GM19468 (cell line): ENCODE data around the gene APBB1.

Source experiments
- ATAC-seq: cut with Tn5 transposase; IDR thresholded peaks from one replicate; pipeline ENCODE4 v1.9.1; 2021; ENCODE audit warnings: mild to moderate bottlenecking, moderate library complexity, moderate number of reproducible peaks; ENCODE audit not compliant: unreplicated experiment; ENCODE audit errors: extremely low read depth

Gene APBB1

GRCh38 chr11:6418557-6419008 lies 311 bp downstream of the APBB1 start:
- ATAC-seq, result no peak

- no peak for ATAC-seq
Measured at GRCh38 chr11:6417907-6418556, 862 bp downstream of the APBB1 start.

- no peak for ATAC-seq
Measured at GRCh38 chr11:6415797-6416196, 3.1 kb downstream of the APBB1 start.

GRCh38 chr11:6414874-6415328 lies 4.0 kb downstream of the APBB1 start:
- no peak for ATAC-seq

GRCh38 chr11:6413791-6414201 lies 5.1 kb downstream of the APBB1 start:
- no peak for ATAC-seq

GRCh38 chr11:6411594-6412031 lies 7.3 kb downstream of the APBB1 start:
- ATAC-seq, result no peak

DNA sequence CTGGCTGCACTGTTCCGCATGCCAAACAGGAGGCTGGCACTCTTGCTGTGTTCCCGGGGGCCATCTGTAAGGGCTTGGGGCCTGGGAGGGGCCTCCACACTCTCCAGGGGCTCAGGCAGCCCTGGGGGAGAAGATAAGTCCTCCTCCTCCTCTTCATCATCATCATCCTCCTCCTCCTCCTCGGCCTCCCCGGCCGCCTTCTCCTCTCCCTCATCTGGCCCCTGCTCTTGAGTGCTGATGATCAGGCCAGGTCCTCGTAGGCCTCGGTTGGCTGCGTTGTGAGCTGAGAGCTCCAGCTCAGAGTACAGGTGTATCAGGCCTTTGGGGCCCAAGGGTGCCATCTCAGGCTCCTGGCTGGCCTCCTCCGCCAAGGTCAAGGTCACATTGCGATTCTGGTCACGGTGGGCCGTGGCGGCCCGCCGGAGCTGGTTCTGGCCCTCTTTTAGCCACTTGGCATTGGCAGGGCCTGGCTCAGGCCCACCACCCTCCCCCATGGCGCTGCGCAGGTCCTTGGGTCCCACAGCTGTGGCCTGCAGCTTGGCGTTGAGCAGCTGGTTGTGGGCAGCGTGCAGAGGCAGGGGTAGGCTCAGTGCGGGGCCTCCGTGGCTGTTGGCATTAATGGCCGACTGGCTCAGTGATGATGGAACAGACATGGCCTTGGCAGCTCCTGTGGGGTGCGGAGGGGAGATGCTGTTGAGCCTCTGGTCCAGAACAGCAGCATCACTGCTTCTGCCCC lies 8.0 kb downstream of the APBB1 start:
- no peak for ATAC-seq

DNA sequence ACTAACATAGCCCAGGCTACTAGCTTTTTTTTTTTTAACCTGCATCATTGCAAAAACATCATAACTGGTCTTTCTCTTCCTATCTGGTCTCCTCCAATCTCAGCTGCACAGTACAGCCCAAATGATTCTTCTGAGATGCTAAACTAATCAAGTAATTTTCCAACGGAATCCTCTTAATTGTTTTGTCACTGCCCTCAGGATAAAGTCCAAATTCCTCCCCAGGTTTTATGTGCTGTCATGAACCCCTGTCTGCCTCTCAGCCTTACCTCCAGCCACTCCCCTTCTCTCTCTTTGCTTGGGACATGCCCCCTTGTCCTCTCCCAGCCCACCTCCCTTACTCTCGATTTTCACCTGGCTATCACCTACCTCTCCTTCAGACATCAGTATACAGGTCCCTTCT lies 12.5 kb downstream of the APBB1 start:
- no peak for ATAC-seq

DNA sequence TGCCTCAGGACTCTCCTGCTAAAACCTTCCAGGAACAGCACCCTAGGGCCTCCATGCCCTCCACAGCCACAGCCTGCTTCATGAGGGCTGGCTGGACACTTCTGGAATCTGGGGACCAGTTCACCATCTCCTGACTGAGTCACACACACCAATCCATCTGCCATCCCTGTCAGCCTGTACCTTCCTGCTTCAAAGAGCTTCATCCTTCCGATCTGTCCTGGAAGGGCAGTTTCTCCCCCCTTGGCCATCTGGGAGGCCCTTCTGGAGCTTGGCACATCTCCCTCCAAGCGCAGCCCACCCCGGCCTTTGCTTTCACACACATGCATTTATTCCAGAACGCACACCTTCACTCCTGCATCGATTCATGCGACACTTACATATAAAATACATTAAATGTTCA lies 13.0 kb downstream of the APBB1 start:
- ATAC-seq, result no peak

- no peak for ATAC-seq
Measured at GRCh38 chr11:6405052-6405667, 13.7 kb downstream of the APBB1 start.

- no peak for ATAC-seq
Measured at GRCh38 chr11:6404342-6405051, 14.4 kb downstream of the APBB1 start.

GRCh38 chr11:6403539-6403938 lies 15.4 kb downstream of the APBB1 start:
- no peak for ATAC-seq

DNA sequence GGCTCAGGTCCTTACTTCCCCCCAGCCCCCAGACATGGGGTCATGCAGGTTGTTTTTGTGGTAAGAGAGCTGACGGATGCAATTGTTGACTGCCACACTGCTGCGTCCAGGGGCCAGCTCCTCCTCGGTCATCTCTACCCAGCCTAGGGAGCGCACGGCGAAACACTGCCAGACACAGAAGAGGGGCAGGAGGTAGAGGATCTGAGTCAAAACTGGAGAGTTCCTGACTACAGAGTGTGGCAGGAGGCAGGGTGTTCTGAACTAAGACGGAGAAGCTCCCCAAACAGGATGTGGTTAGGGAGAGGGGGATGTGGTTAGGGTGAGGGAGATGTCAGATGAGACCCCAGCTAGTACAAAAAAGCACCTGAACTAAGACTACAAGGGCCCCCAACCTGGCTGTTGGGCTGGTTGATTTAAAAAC lies 16.3 kb downstream of the APBB1 start:
- peak; percentile 72 for ATAC-seq

DNA sequence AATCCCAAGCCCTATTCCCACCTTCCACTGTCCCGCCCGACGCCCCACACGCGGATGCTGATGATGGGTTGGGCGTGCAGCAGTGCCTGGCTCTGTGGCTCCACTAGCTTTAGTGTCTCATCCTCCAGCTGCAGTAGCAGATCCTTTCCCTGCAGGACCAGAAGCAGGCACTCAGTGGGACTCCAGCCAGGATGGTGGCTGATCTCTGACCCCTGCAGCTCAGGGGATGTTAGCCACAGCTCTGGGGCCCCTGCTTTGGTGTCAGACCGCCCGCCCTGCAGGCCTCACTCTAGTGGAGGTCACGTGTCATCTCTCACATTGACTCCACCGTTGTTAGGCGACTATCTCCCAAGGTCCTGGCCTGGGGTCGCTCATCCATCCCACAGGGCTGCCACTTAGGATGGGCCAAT lies 16.8 kb downstream of the APBB1 start:
- ATAC-seq, result peak; percentile 15

- no peak for ATAC-seq
Measured at GRCh38 chr11:6401464-6401863, 17.4 kb downstream of the APBB1 start.

- ATAC-seq, result no peak
Measured at GRCh38 chr11:6400431-6401345, 18.2 kb downstream of the APBB1 start.

GRCh38 chr11:6397636-6398035 lies 21.3 kb downstream of the APBB1 start:
- ATAC-seq, result no peak

GRCh38 chr11:6397156-6397555 lies 21.7 kb downstream of the APBB1 start:
- no peak for ATAC-seq

DNA sequence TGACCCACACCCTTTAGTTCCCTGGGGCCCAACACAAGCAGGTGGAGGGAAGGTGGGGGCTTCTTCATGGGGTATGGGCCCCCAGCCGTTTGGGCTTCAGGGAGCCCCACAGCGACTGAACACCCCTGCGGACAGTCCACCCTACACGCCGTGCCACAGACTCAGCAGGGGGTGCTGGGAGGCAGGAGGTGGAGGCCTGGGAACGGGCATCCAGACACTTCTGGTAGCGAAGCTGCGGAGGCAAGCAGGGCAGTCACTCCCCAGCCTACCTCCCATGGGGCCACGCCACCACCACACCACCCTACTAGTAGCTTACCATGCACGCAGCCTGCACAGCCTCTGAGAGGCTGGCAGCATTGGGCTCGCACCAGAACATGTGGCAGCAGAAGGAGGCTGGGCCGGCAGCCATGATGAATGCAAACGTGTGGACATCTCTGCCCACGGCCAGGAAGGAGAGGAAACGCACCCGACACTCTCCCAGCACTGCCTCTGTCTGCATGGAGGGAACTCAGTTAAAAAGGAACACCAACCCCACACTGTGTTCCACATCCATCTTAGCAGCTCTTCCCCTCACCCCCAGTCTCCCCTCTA lies 23.3 kb downstream of the APBB1 start:
- no peak for ATAC-seq
